Cardiac septum (tissue), 1 donor: ENCODE data around the gene PARP15. TPM values are rescaled to one million over a fixed set of nuclear protein-coding genes. Genes with fewer than 3 reads are reported as not detected.
A peak's percentile ranks its signal among the peaks of the same experiment; 100 is the strongest.
"Not testable (repeated sequence)": the region's sequence is repeated elsewhere in the genome, so short reads cannot be mapped to it uniquely, and the experiment has no call there.

Source experiments
- DNase-seq: peaks from one replicate; pipeline ENCODE4 v3.0.0-alpha.2; 2020; ENCODE audit warnings: low spot score
- intact Hi-C: fragments of 100-400 bp; cut with DNase I; formaldehyde crosslinking; loops from one replicate; pipeline ENCODE4 v1.14.0; 2022
- total RNA-seq: library from RNA; stranded (reverse); fragmentation: NEBNext Ultra II Directional; extraction: Animal tissue kit (Norgen Biotek cat#: 25700); gene quantifications from one replicate; pipeline ENCODE4 v1.2.1, GENCODE V29; 2021
- donor health status: DM: no; HTN: no; CAD: no.

Gene PARP15
- total RNA-seq, 1 donor from 2014 or later, result 0.67 TPM

GRCh38 chr3:122658336-122658735 is 80.9 kb downstream of the PARP15 start:
- intact Hi-C loops, DNase-seq: not testable (repeated sequence)

- intact Hi-C loops, result no loop called here
- DNase-seq, result no peak
Observed at GRCh38 chr3:122660297-122660974, 83.0 kb downstream of the PARP15 start.

DNA sequence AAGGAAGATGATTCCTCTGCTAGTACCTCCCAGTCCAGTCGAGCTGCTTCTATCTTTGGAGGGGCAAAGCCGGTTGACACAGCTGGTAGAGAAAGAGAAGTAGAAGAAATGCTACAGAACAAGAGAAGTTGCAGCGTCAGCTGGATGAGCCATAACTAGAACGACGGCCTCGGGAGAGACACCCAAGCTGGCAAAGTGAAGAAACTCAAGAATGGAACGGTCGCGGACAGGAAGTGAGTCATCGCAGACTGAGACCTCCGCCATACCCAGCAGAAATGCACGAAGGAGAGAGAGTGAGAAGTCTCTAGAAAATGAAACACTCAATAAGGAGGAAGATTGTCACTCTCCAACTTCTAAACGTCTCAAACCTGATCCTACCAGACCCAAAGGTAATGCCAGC is 84.2 kb downstream of the PARP15 start:
- intact Hi-C loops, result no loop called here
- no peak for DNase-seq

GRCh38 chr3:122662505-122662904 is 85.1 kb downstream of the PARP15 start:
- no peak for DNase-seq
- intact Hi-C loops, result no loop called here

GRCh38 chr3:122665226-122665786 is 87.9 kb downstream of the PARP15 start:
- intact Hi-C loops, result no loop called here
- DNase-seq, result no peak

GRCh38 chr3:122665881-122666280 is 88.4 kb downstream of the PARP15 start:
- intact Hi-C loops, result no loop called here
- no peak for DNase-seq

DNA sequence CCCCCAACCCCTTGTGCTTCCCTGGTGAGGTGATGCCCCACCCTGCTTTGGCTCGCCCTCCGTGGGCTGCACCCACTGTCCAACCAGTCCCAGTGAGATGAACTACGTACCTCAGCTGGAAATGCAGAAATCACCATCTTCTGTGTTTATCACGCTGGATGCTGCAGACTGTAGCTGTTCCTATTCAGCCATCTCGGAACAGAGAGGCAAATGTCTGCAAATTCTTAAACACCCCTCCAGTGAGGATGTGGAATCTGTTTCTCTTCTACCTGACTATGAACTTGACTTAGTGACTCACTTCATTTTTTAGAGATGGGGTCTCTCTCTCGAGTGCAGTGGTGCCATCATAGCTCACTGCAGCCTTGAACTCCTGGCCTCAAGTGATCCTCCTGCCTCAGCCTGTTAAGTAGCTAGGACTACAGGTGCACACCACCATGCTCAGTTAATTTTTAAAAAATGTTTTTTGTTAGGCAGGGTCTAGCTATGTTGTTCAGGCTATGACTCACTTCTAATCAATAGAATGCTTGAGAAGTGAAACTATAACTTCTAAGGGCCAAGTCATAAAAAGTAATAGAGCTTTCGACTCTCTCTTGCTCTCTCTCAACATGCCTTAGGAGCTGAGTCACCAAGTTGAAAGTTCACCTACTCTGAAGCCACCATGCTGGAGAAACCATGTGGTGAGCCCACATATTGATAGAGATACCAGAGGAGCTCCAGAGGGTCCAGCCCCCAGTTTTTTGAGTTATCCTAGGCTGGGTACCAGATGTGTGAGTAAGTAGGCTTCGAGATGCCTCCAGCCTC is 91.7 kb downstream of the PARP15 start:
- intact Hi-C loops, result no loop called here
- DNase-seq, result no peak

DNA sequence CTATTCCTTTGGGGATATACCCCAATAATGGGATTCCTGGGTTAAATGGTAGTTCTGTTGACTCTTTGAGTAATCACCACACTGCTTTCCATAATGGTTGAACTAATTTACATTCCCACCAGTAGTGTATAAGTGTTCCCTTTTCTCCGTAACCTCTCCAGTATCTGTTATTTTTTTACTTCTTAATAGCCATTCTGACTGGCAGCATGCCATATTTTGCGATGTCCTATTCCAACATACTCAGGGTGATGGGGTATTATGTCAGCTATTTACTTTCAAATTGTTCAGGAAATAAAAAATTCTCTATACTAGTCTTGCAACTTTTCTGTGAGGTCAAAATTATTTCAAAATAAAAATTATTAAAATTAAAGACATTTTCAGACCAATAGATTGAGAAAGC is 94.1 kb downstream of the PARP15 start:
- intact Hi-C loops, result no loop called here

GRCh38 chr3:122674339-122674738 is 96.9 kb downstream of the PARP15 start:
- intact Hi-C loops, result no loop called here

More for the DNA sequence above, 94.1 kb downstream of the PARP15 start:
- DNase-seq, result no peak

GRCh38 chr3:122676759-122677158 is 99.3 kb downstream of the PARP15 start:
- intact Hi-C loops, result no loop called here
- DNase-seq, result no peak

More at GRCh38 chr3:122674339-122674738, 96.9 kb downstream of the PARP15 start:
- no peak for DNase-seq

- no peak for DNase-seq
- intact Hi-C loops, result no loop called here
Observed at GRCh38 chr3:122677216-122677615, 99.8 kb downstream of the PARP15 start.

- intact Hi-C loops, result no loop called here
Observed at GRCh38 chr3:122678506-122678905, 101.1 kb downstream of the PARP15 start.

GRCh38 chr3:122679085-122679881 is 101.8 kb downstream of the PARP15 start:
- peak; percentile 90 for DNase-seq
- intact Hi-C loops, result loop anchor here (1.0 kb wide), 2 partner anchors 115 to 119 kb away; partner anchors contain the start of genes DTX3L and PARP9

More at GRCh38 chr3:122678506-122678905, 101.1 kb downstream of the PARP15 start:
- no peak for DNase-seq

GRCh38 chr3:122679882-122680474 is 102.5 kb downstream of the PARP15 start:
- no peak for DNase-seq
- intact Hi-C loops, result loop anchor here (1.0 to 5.0 kb wide), 5 partner anchors 116 to 1133 kb away; partner anchors contain the start of genes DTX3L, PARP9 and POLQ

- DNase-seq, result peak; percentile 89
- intact Hi-C loops, result loop anchor here (5.0 kb wide), 3 partner anchors 223 to 1133 kb away; partner anchors contain the start of gene POLQ
Observed at GRCh38 chr3:122680475-122681283, 103.2 kb downstream of the PARP15 start, which contains the start of gene PARP14. PARP14 (plus strand) TSS chr3:122680839; CDS start chr3:122680884, 45 bp downstream.

GRCh38 chr3:122681284-122681973 is 104.0 kb downstream of the PARP15 start:
- no peak for DNase-seq
- intact Hi-C loops, result loop anchor here (5.0 kb wide), 3 partner anchors 224 to 1134 kb away; partner anchors contain the start of gene POLQ

GRCh38 chr3:122681974-122682409 is 104.5 kb downstream of the PARP15 start:
- intact Hi-C loops, result loop anchor here (5.0 kb wide), 3 partner anchors 225 to 1135 kb away; partner anchors contain the start of gene POLQ
- DNase-seq, result no peak
